HEK293 (cell line): Measurements from ENCODE around the gene DNAH7.

Experiments used
- CTCF ChIA-PET: fragments of 350-600 bp; formaldehyde crosslinking; extraction: SDS; loops from one replicate; lab custom pipeline; 2021; ENCODE audit warnings: antibody characterized with exemption; lab: Yijun Ruan, JAX
- POLR2A ChIA-PET: fragments of 300-600 bp; formaldehyde crosslinking; extraction: SDS; loops from one replicate; lab custom pipeline; 2020; ENCODE audit warnings: antibody characterized with exemption, inconsistent platforms; lab: Yijun Ruan, JAX
- H3K27ac ChIP-seq: fragments of 200-500 bp; sonication (Bioruptor generic); 2 replicates; pipeline ENCODE4 v1.5.1; 2014; ENCODE audit warnings: low read depth, low read length, control low read depth, inconsistent platforms; ENCODE audit errors: extremely low read depth
- H3K36me3 ChIP-seq, 2 experiments: fragments of 200-500 bp in 1 of 2; sonication (Bioruptor generic) in 1 of 2; 1 replicate in 1 of 2; 2 replicates in 1 of 2; pipeline ENCODE4 v1.5.1; 2014 to 2017; ENCODE audit warnings: inconsistent platforms in 2 of 2, low read length in 2 of 2; ENCODE audit not compliant: control insufficient read depth in 2 of 2, insufficient read depth in 1 of 2
- H3K4me1 ChIP-seq: fragments of 200-500 bp; sonication (Bioruptor generic); 2 replicates; pipeline ENCODE4 v1.5.1; 2014; ENCODE audit warnings: mild to moderate bottlenecking, low read length, inconsistent platforms; ENCODE audit not compliant: control insufficient read depth, insufficient read depth
- H3K4me3 ChIP-seq: 2 replicates; pipeline ENCODE4 v1.5.1; 2011; ENCODE audit warnings: low read depth, mild to moderate bottlenecking, control low read depth, low read length, moderate library complexity
- H3K9me3 ChIP-seq: fragments of 200-500 bp; sonication (Bioruptor generic); 2 replicates; pipeline ENCODE4 v1.5.1; 2014; ENCODE audit warnings: low read depth, low read length, inconsistent platforms; ENCODE audit not compliant: control insufficient read depth, insufficient read depth
- BCL6B ChIP-seq: fragments of 450-650 bp; formaldehyde crosslinking; IDR thresholded peaks from 2 replicates; pipeline ENCODE4 v1.5.1; 2017; ENCODE audit warnings: missing biosample characterization, missing genetic modification characterization
- CTCF ChIP-seq: fragments of 450-650 bp; formaldehyde crosslinking; IDR thresholded peaks from 2 replicates; pipeline ENCODE4 v1.5.1; 2016; ENCODE audit warnings: missing biosample characterization, missing genetic modification characterization
- ELK4 ChIP-seq: IDR thresholded peaks from 2 replicates; pipeline ENCODE4 v1.6.1; 2011; ENCODE audit warnings: mild to moderate bottlenecking, low read depth, low read length, borderline replicate concordance
- HOXA7 ChIP-seq: sonication (generic); formaldehyde crosslinking; IDR thresholded peaks from 2 replicates; pipeline ENCODE4 v1.8.1; 2022; ENCODE audit warnings: missing genetic modification reagents, borderline replicate concordance
- KLF9 ChIP-seq: fragments of 450-650 bp; formaldehyde crosslinking; IDR thresholded peaks from 2 replicates; pipeline ENCODE4 v1.5.1; 2016; ENCODE audit warnings: missing biosample characterization, missing genetic modification characterization, low read depth
- PRDM2 ChIP-seq: fragments of 450-650 bp; formaldehyde crosslinking; IDR thresholded peaks from 2 replicates; pipeline ENCODE4 v1.5.1; 2016; ENCODE audit warnings: missing biosample characterization, missing genetic modification characterization, borderline replicate concordance
- TRIM28 ChIP-seq: IDR thresholded peaks from 2 replicates; pipeline ENCODE4 v1.6.1; 2011; ENCODE audit warnings: low read length, control low read depth, borderline replicate concordance
- ZBTB20 ChIP-seq: fragments of 450-650 bp; formaldehyde crosslinking; IDR thresholded peaks from 2 replicates; pipeline ENCODE4 v1.5.1; 2016; ENCODE audit warnings: missing biosample characterization, missing genetic modification characterization
- ZBTB44 ChIP-seq: fragments of 450-650 bp; IDR thresholded peaks from 2 replicates; pipeline ENCODE4 v1.5.1; 2018; ENCODE audit warnings: missing biosample characterization, mild to moderate bottlenecking, missing genetic modification characterization
- ZBTB7A ChIP-seq: fragments of 450-650 bp; formaldehyde crosslinking; IDR thresholded peaks from 2 replicates; pipeline ENCODE4 v1.5.1; 2016; ENCODE audit warnings: low read depth, missing biosample characterization, missing genetic modification characterization
- ZFP3 ChIP-seq: fragments of 450-650 bp; formaldehyde crosslinking; IDR thresholded peaks from 2 replicates; pipeline ENCODE4 v1.5.1; 2016; ENCODE audit warnings: low read depth, missing biosample characterization, missing genetic modification characterization
- ZFP37 ChIP-seq: fragments of 450-650 bp; formaldehyde crosslinking; IDR thresholded peaks from 2 replicates; pipeline ENCODE4 v1.5.1; 2016; ENCODE audit warnings: missing biosample characterization, missing genetic modification characterization
- ZNF10 ChIP-seq: fragments of 450-650 bp; formaldehyde crosslinking; IDR thresholded peaks from 2 replicates; pipeline ENCODE4 v1.5.1; 2017; ENCODE audit warnings: missing biosample characterization, missing genetic modification characterization
- ZNF169 ChIP-seq: fragments of 450-650 bp; formaldehyde crosslinking; IDR thresholded peaks from 2 replicates; pipeline ENCODE4 v1.5.1; 2016; ENCODE audit warnings: missing biosample characterization, missing genetic modification characterization
- ZNF354C ChIP-seq: fragments of 450-650 bp; formaldehyde crosslinking; IDR thresholded peaks from 2 replicates; pipeline ENCODE4 v1.5.1; 2016; ENCODE audit warnings: missing biosample characterization, missing genetic modification characterization, low read depth, borderline replicate concordance
- ZNF394 ChIP-seq: fragments of 450-650 bp; formaldehyde crosslinking; IDR thresholded peaks from 2 replicates; pipeline ENCODE4 v1.5.1; 2016; ENCODE audit warnings: missing biosample characterization, missing genetic modification characterization, mild to moderate bottlenecking, moderate library complexity, borderline replicate concordance
- ZNF426 ChIP-seq: fragments of 450-650 bp; formaldehyde crosslinking; IDR thresholded peaks from 2 replicates; pipeline ENCODE4 v1.5.1; 2017; ENCODE audit warnings: missing biosample characterization, missing genetic modification characterization, mild to moderate bottlenecking, inconsistent platforms, moderate library complexity
- ZNF501 ChIP-seq: fragments of 450-650 bp; formaldehyde crosslinking; IDR thresholded peaks from 2 replicates; pipeline ENCODE4 v1.5.1; 2016; ENCODE audit warnings: missing biosample characterization, missing genetic modification characterization
- ZNF560 ChIP-seq: fragments of 450-650 bp; formaldehyde crosslinking; IDR thresholded peaks from 2 replicates; pipeline ENCODE4 v1.5.1; 2017; ENCODE audit warnings: missing biosample characterization, missing genetic modification characterization, borderline replicate concordance
- ZNF596 ChIP-seq: fragments of 450-650 bp; IDR thresholded peaks from 2 replicates; pipeline ENCODE4 v1.5.0; 2018; ENCODE audit warnings: missing biosample characterization, mild to moderate bottlenecking, missing genetic modification characterization, moderate library complexity
- ZNF623 ChIP-seq: fragments of 450-650 bp; formaldehyde crosslinking; IDR thresholded peaks from 2 replicates; pipeline ENCODE4 v1.5.1; 2016; ENCODE audit warnings: missing biosample characterization, missing genetic modification characterization
- ZNF76 ChIP-seq: fragments of 450-650 bp; formaldehyde crosslinking; IDR thresholded peaks from 2 replicates; pipeline ENCODE4; 2016; ENCODE audit warnings: low read depth, missing biosample characterization, missing genetic modification characterization, borderline replicate concordance
- ZNF837 ChIP-seq: fragments of 450-650 bp; formaldehyde crosslinking; IDR thresholded peaks from 2 replicates; pipeline ENCODE4 v1.5.1; 2016; ENCODE audit warnings: missing biosample characterization, missing genetic modification characterization

The DNAH7 gene

GRCh38 chr2:196086517-196087368, 18.1 kb upstream of the DNAH7 start:
- TF ChIP-seq ZFP3 (tag by site-specific recombination), result no peak
- TF ChIP-seq TRIM28, result no peak
- TF ChIP-seq ZNF837 (tag by site-specific recombination), result no peak
- no peak for TF ChIP-seq ZNF10 (tag by site-specific recombination)
- TF ChIP-seq ELK4, result no peak
- TF ChIP-seq ZBTB7A (tag by site-specific recombination), result no peak
- TF ChIP-seq CTCF (tag by site-specific recombination), result no peak
- TF ChIP-seq HOXA7 (CRISPR knock-in tag), result no peak
- no peak for TF ChIP-seq ZNF596
- no peak for TF ChIP-seq ZNF623 (tag by site-specific recombination)
- no peak for TF ChIP-seq PRDM2 (tag by site-specific recombination)
- TF ChIP-seq ZNF501 (tag by site-specific recombination), result no peak
- TF ChIP-seq ZNF426 (tag by site-specific recombination), result no peak
- H3K9me3 ChIP-seq, result no peaks in the 10 kb centered on the region
- POLR2A ChIA-PET, result interaction anchor here (0.5 kb wide), 1 partner anchor 84 kb away, joined by 3 read pairs; the partner anchor contains the start of gene STK17B
- no peak overlapping the region for H3K27ac ChIP-seq
- no peaks in the 10 kb centered on the region for H3K4me1 ChIP-seq
- H3K4me3 ChIP-seq, result no peak overlapping the region
- CTCF ChIA-PET, result interaction anchor here (0.7 to 1.5 kb wide), 3 partner anchors 9 to 647 kb away, joined by 3 to 4 read pairs (median 3); no protein-coding TSS in a partner anchor
- H3K36me3 ChIP-seq, result no peaks in the 10 kb centered on the region

- ChIA-PET POLR2A (no interaction called here), CTCF (interaction anchor here (0.6 to 0.7 kb wide), 2 partner anchors 253 to 707 kb away, joined by 3 read pairs; no protein-coding TSS in a partner anchor)
- TF ChIP-seq ZBTB44 (no peak), ZNF560 (tag by site-specific recombination) (no peak), ZFP37 (tag by site-specific recombination) (no peak), KLF9 (tag by site-specific recombination) (no peak), ZNF169 (tag by site-specific recombination) (no peak), BCL6B (tag by site-specific recombination) (no peak), ZBTB20 (tag by site-specific recombination) (no peak), ZNF76 (no peak), ZNF394 (tag by site-specific recombination) (no peak), ZNF354C (tag by site-specific recombination) (no peak)
Measured at GRCh38 chr2:196083601-196084000, 15.0 kb upstream of the DNAH7 start.

More at GRCh38 chr2:196083601-196084000, 15.0 kb upstream of the DNAH7 start:
- Histone ChIP-seq H3K4me1 (no peaks in the 10 kb centered on the region), H3K9me3 (no peaks in the 10 kb centered on the region), H3K4me3 (no peak overlapping the region), H3K36me3 (no peaks in the 10 kb centered on the region), H3K27ac (no peak overlapping the region)
